ENCODE data around the gene CEP152.

Gene CEP152

GRCh38 chr15:48775546-48775945 is 35.3 kb downstream of the CEP152 start:
- DNase-seq (ENCODE audit: low read depth), result no peak

GRCh38 chr15:48774484-48774883 is 36.4 kb downstream of the CEP152 start:
- DNase-seq (ENCODE audit: low read depth), result no peak

- no peak for DNase-seq (ENCODE audit: low read depth)
Measured at GRCh38 chr15:48766196-48766595, 44.7 kb downstream of the CEP152 start.

- DNase-seq (ENCODE audit: low read depth), result no peak
Measured at GRCh38 chr15:48765022-48765421, 45.8 kb downstream of the CEP152 start.

- no peak for DNase-seq (ENCODE audit: low read depth)
Measured at GRCh38 chr15:48761393-48762158, 49.3 kb downstream of the CEP152 start.

GRCh38 chr15:48759921-48760320 is 50.9 kb downstream of the CEP152 start:
- no peak for DNase-seq (ENCODE audit: low read depth)

- DNase-seq (ENCODE audit: low read depth), result no peak
Measured at GRCh38 chr15:48757661-48758060, 53.2 kb downstream of the CEP152 start.

- DNase-seq (ENCODE audit: low read depth), result no peak
Measured at GRCh38 chr15:48754011-48754410, 56.9 kb downstream of the CEP152 start.

GRCh38 chr15:48751595-48751994 is 59.3 kb downstream of the CEP152 start:
- DNase-seq (ENCODE audit: low read depth), result no peak

GRCh38 chr15:48748535-48748934 is 62.3 kb downstream of the CEP152 start:
- no peak for DNase-seq (ENCODE audit: low read depth)

GRCh38 chr15:48733615-48734014 is 77.3 kb downstream of the CEP152 start:
- DNase-seq (ENCODE audit: low read depth), result no peak

- DNase-seq (ENCODE audit: low read depth), result no peak
Measured at GRCh38 chr15:48730506-48730905, 80.4 kb downstream of the CEP152 start.

- no peak for DNase-seq (ENCODE audit: low read depth)
Measured at GRCh38 chr15:48723969-48724368, 86.9 kb downstream of the CEP152 start.

- DNase-seq (ENCODE audit: low read depth), result no peak
Measured at GRCh38 chr15:48722764-48723661, 87.9 kb downstream of the CEP152 start.

- no peak for DNase-seq (ENCODE audit: low read depth)
Measured at GRCh38 chr15:48721061-48721810, 89.6 kb downstream of the CEP152 start.

GRCh38 chr15:48720646-48721045 is 90.2 kb downstream of the CEP152 start:
- DNase-seq (ENCODE audit: low read depth), result no peak

GRCh38 chr15:48719668-48720067 is 91.2 kb downstream of the CEP152 start:
- DNase-seq (ENCODE audit: low read depth), result no peak

GRCh38 chr15:48718646-48719045 is 92.2 kb downstream of the CEP152 start:
- DNase-seq (ENCODE audit: low read depth), result no peak

- no peak for DNase-seq (ENCODE audit: low read depth)
Measured at GRCh38 chr15:48717458-48717857, 93.4 kb downstream of the CEP152 start.

- no peak for DNase-seq (ENCODE audit: low read depth)
Measured at GRCh38 chr15:48712546-48712945, 98.3 kb downstream of the CEP152 start.

- DNase-seq (ENCODE audit: low read depth), result no peak
Measured at GRCh38 chr15:48710952-48711495, 99.8 kb downstream of the CEP152 start.

GRCh38 chr15:48708641-48709040 is 102.2 kb downstream of the CEP152 start:
- DNase-seq (ENCODE audit: low read depth), result no peak

Data from stimulated activated CD4-positive, alpha-beta T cell treated with anti-CD3 and anti-CD28 coated beads, Interleukin-2, amount 100 ng/mL, for 4 hours (primary cell).